HCT116 (cell line): ENCODE results near the gene C16orf74. TPM values are rescaled to one million over a fixed set of nuclear protein-coding genes. Genes with fewer than 3 reads are reported as not detected.

Experiments
- ATAC-seq: fragments of 200-7000 bp; cut with Tn5 transposase; 2 replicates; pipeline ENCODE4 v1.9.1; 2020; ENCODE audit warnings: mild to moderate bottlenecking, moderate library complexity
- BruUV-seq: library from RNA; stranded (reverse); fragments of 400-500 nt; replicated peaks from 2 replicates; lab custom pipeline; 2021; lab: Mats Ljungman, UMichigan
- CTCF ChIA-PET: fragments of 300-600 bp; sonication (Branson Sonifier 250); formaldehyde crosslinking; loops from one replicate; lab custom pipeline; 2021; ENCODE audit warnings: antibody characterized with exemption; lab: Charles Lee
- POLR2A ChIA-PET: fragments of 300-600, 350-600 bp; sonication (Branson Sonifier 250); formaldehyde crosslinking; loops from one replicate; lab custom pipeline; 2021; ENCODE audit warnings: antibody characterized with exemption; lab: Charles Lee
- RAD21 ChIA-PET, 2 experiments: fragments of 300-600 bp; sonication (Branson Sonifier 250); formaldehyde crosslinking; loops; one replicate each; lab custom pipeline; 2023; ENCODE audit warnings: low total read pairs in 2 of 2; ENCODE audit not compliant: uncharacterized antibody in 2 of 2, unreplicated experiment in 2 of 2, low non-redundant PET in 1 of 2; lab: Charles Lee
- DNase-seq: peaks from one replicate; pipeline ENCODE4 v3.0.0-alpha.2; 2010; ENCODE audit warnings: low read depth, low spot score
- H2AFZ ChIP-seq: fragments of 200-600 bp; shearing (Covaris generic), sonication (generic); 2 replicates; pipeline ENCODE4 v1.6.1; 2017; ENCODE audit warnings: low read depth, mixed run types, mixed read lengths, antibody characterized with exemption, low read length; ENCODE audit not compliant: poor library complexity, severe bottlenecking
- H3K27ac ChIP-seq: 2 replicates; pipeline ENCODE4 v1.5.1; 2012; ENCODE audit warnings: low read depth, low read length
- H3K27me3 ChIP-seq: fragments of 200-600 bp; sonication (generic); 2 replicates; pipeline ENCODE4 v1.6.1; 2016; ENCODE audit warnings: mixed run types, low read length, mixed read lengths; ENCODE audit not compliant: insufficient read depth
- H3K36me3 ChIP-seq, 2 experiments: fragments of 200-500 bp in 1 of 2; fragments of 200-600 bp in 1 of 2; sonication (Bioruptor generic) in 1 of 2; sonication (generic) in 1 of 2; 2 replicates each; pipeline versions ENCODE4 v1.5.1 to v1.6.1; 2014 to 2016; ENCODE audit warnings: low read length in 2 of 2, inconsistent platforms in 1 of 2, mixed read lengths in 1 of 2, mixed run types in 1 of 2; ENCODE audit not compliant: insufficient read depth in 2 of 2, control insufficient read depth in 1 of 2
- H3K4me1 ChIP-seq, 2 experiments: fragments of 200-600 bp in 1 of 2; sonication (generic) in 1 of 2; 2 replicates each; pipeline versions ENCODE4 v1.5.1 to v1.6.1; 2012 to 2017; ENCODE audit warnings: low read length in 2 of 2, inconsistent platforms in 1 of 2, mild to moderate bottlenecking in 1 of 2, mixed read lengths in 1 of 2, mixed run types in 1 of 2, moderate library complexity in 1 of 2; ENCODE audit not compliant: insufficient read depth in 2 of 2, control insufficient read depth in 1 of 2
- H3K4me2 ChIP-seq: fragments of 200-600 bp; sonication (generic); 2 replicates; pipeline ENCODE4 v1.6.1; 2017; ENCODE audit warnings: mixed run types, low read length, mixed read lengths
- H3K4me3 ChIP-seq, 2 experiments: fragments of 200-600 bp in 1 of 2; sonication (generic) in 1 of 2; replicated peaks in 1 of 2; 2 replicates each; pipeline ENCODE4 v1.5.1; 2011 to 2016; ENCODE audit warnings: low read length in 2 of 2, control low read depth in 1 of 2, low read depth in 1 of 2, mild to moderate bottlenecking in 1 of 2, mixed read lengths in 1 of 2, mixed run types in 1 of 2
- H3K79me2 ChIP-seq: fragments of 200-600 bp; sonication (generic); 2 replicates; pipeline ENCODE4 v1.6.1; 2017; ENCODE audit warnings: mild to moderate bottlenecking, mixed run types, low read length, moderate library complexity, mixed read lengths; ENCODE audit not compliant: insufficient read depth
- H3K9ac ChIP-seq: fragments of 200-600 bp; sonication (generic); 2 replicates; pipeline ENCODE4 v1.6.1; 2016; ENCODE audit warnings: low read length, mixed read lengths
- H3K9me2 ChIP-seq: fragments of 200-600 bp; sonication (generic), shearing (Covaris generic); 2 replicates; pipeline ENCODE4 v1.6.1; 2017; ENCODE audit warnings: mixed run types, mild to moderate bottlenecking, moderate library complexity; ENCODE audit not compliant: insufficient read depth
- H3K9me3 ChIP-seq, 2 experiments: fragments of 200-500 bp in 1 of 2; fragments of 200-600 bp in 1 of 2; sonication (Bioruptor generic) in 1 of 2; sonication (generic) in 1 of 2; 2 replicates each; pipeline ENCODE4 v1.6.1; 2014 to 2017; ENCODE audit warnings: low read length in 2 of 2, mixed read lengths in 2 of 2, inconsistent platforms in 1 of 2, low read depth in 1 of 2, mild to moderate bottlenecking in 1 of 2, mixed run types in 1 of 2, moderate library complexity in 1 of 2; ENCODE audit not compliant: control insufficient read depth in 1 of 2, insufficient read depth in 1 of 2
- H4K20me1 ChIP-seq: fragments of 200-600 bp; sonication (generic), shearing (Covaris generic); 2 replicates; pipeline ENCODE4 v1.6.1; 2017; ENCODE audit warnings: mixed run types, mild to moderate bottlenecking, moderate library complexity; ENCODE audit not compliant: insufficient read depth
- CBX3 ChIP-seq: IDR thresholded peaks from 2 replicates; pipeline ENCODE4 v1.6.1; 2012; ENCODE audit warnings: low read depth
- CEBPB ChIP-seq: IDR thresholded peaks from 2 replicates; pipeline ENCODE4 v1.6.1; 2012; ENCODE audit warnings: low read depth
- ELF1 ChIP-seq: IDR thresholded peaks from 2 replicates; pipeline ENCODE4 v1.6.1; 2012; ENCODE audit warnings: low read depth, borderline replicate concordance
- EZH2 ChIP-seq: fragments of 200-600 bp; sonication (generic); IDR thresholded peaks from 2 replicates; pipeline ENCODE4 v1.6.1; 2017; ENCODE audit warnings: antibody characterized with exemption, mixed run types
- EZH2phosphoT487 ChIP-seq: fragments of 200-600 bp; IDR thresholded peaks from 2 replicates; pipeline ENCODE4 v1.6.1; 2018; ENCODE audit warnings: antibody characterized with exemption, borderline replicate concordance
- FOSL1 ChIP-seq: IDR thresholded peaks from 2 replicates; pipeline ENCODE4 v1.6.1; 2012; ENCODE audit warnings: low read depth
- POLR2A ChIP-seq: IDR thresholded peaks from 2 replicates; pipeline ENCODE4 v1.7.0; 2011; ENCODE audit warnings: borderline replicate concordance; ENCODE audit not compliant: insufficient read depth, insufficient read length; ENCODE audit errors: extremely low read depth
- RAD21 ChIP-seq: IDR thresholded peaks from 2 replicates; pipeline ENCODE4 v1.6.1; 2012; ENCODE audit warnings: low read depth, mild to moderate bottlenecking
- SIN3A ChIP-seq: IDR thresholded peaks from 2 replicates; pipeline ENCODE4 v1.6.1; 2012; ENCODE audit warnings: low read depth
- SP1 ChIP-seq: IDR thresholded peaks from 2 replicates; pipeline ENCODE4 v1.6.1; 2012; ENCODE audit warnings: low read depth
- SRF ChIP-seq: IDR thresholded peaks from 2 replicates; pipeline ENCODE4 v1.6.1; 2012; ENCODE audit warnings: low read depth
- TCF7L2 ChIP-seq: IDR thresholded peaks from 2 replicates; pipeline ENCODE4 v1.7.0; 2011; ENCODE audit warnings: borderline replicate concordance, inconsistent platforms; ENCODE audit not compliant: insufficient read depth, insufficient read length; ENCODE audit errors: extremely low read depth
- YY1 ChIP-seq: IDR thresholded peaks from 2 replicates; pipeline ENCODE4 v1.6.1; 2011; ENCODE audit warnings: low read length, low read depth, moderate library complexity, mild to moderate bottlenecking; ENCODE audit not compliant: insufficient replicate concordance; ENCODE audit errors: extremely low read depth
- ZNF274 ChIP-seq: fragments of 200-500 bp; sonication (Bioruptor generic); IDR thresholded peaks from 2 replicates; pipeline ENCODE4 v1.6.1; 2014; ENCODE audit warnings: mild to moderate bottlenecking, low read depth, low read length, inconsistent platforms
- intact Hi-C: fragments of 100-400 bp; cut with micrococcal nuclease; formaldehyde crosslinking; loops from 2 replicates; pipeline ENCODE4 v1.10.0; 2022
- total RNA-seq: library from RNA; stranded (reverse); gene quantifications from one replicate; pipeline ENCODE4 v1.2.1, GENCODE V29; 2021; ENCODE audit not compliant: unreplicated experiment
- TF ChIP-seq, protein P1 (sequence below): IDR thresholded peaks from 2 replicates; pipeline ENCODE4 v1.6.1; 2011; ENCODE audit warnings: mild to moderate bottlenecking, low read length, moderate library complexity; ENCODE audit not compliant: insufficient replicate concordance; ENCODE audit errors: extremely low read depth

The C16orf74 gene
- total RNA-seq, 1 experiment from 2014 or later, result 30.0 TPM

DNA sequence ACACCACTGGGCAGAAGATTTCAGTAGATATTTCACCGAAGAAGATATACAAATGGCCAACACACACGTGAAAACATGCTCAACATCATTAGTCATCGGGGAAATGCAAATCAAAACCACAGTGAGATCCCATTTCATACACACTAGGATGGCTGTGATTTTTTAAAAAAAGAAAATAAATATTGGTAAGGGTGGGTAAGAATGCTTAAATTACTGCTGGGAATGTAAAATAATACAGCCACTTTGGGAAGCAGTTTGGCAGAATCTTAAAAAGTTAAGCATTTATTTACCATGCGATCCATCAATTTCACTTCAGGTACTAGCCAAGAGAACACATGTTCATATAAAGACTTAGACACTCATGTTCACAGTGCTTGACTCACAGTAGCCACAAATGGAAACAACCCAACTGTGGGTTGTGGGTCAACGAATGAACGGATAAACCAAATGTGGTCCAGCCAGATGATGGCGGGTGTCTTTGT is 6.5 kb upstream of the C16orf74 start (continued):
- TF ChIP-seq ZNF274, result no peak
- TF ChIP-seq SP1, result no peak
- no peak for TF ChIP-seq SIN3A
- TF ChIP-seq CBX3, result no peak

- DNase-seq (no peak), ATAC-seq (no peak)
- H3K27ac ChIP-seq, result no peak overlapping the region
- no peak overlapping the region for H3K4me3 ChIP-seq
- H4K20me1 ChIP-seq, result no peaks in the 10 kb centered on the region
- ChIA-PET POLR2A (no interaction called here), RAD21 (no interaction called here), CTCF (no interaction called here)
- no peak overlapping the region for H3K4me2 ChIP-seq
- H3K79me2 ChIP-seq, result no peaks in the 10 kb centered on the region
- no peak overlapping the region for H2AFZ ChIP-seq
- H3K36me3 ChIP-seq, result no peaks in the 10 kb centered on the region
- peaks cover 3% of the 10 kb centered on the region; the same call in 1 of the 2 replicates for H3K27me3 ChIP-seq
- peaks cover 11 to 30% of the 10 kb centered on the region in 2 experiments for H3K4me1 ChIP-seq
- TF ChIP-seq RAD21 (no peak), POLR2A (no peak), SRF (no peak), ELF1 (no peak), CBX3 (no peak), SIN3A (no peak), YY1 (no peak), CEBPB (no peak), TCF7L2 (no peak), EZH2phosphoT487 (no peak), EZH2 (no peak), FOSL1 (no peak)
- TF ChIP-seq, protein P1, sequence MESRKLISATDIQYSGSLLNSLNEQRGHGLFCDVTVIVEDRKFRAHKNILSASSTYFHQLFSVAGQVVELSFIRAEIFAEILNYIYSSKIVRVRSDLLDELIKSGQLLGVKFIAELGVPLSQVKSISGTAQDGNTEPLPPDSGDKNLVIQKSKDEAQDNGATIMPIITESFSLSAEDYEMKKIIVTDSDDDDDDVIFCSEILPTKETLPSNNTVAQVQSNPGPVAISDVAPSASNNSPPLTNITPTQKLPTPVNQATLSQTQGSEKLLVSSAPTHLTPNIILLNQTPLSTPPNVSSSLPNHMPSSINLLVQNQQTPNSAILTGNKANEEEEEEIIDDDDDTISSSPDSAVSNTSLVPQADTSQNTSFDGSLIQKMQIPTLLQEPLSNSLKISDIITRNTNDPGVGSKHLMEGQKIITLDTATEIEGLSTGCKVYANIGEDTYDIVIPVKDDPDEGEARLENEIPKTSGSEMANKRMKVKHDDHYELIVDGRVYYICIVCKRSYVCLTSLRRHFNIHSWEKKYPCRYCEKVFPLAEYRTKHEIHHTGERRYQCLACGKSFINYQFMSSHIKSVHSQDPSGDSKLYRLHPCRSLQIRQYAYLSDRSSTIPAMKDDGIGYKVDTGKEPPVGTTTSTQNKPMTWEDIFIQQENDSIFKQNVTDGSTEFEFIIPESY, result no peak
- BruUV-seq, result no TSS peak
- no peaks in the 10 kb centered on the region for H3K9me2 ChIP-seq
- intact Hi-C loops, result no loop called here
- no peak overlapping the region for H3K9ac ChIP-seq
- no peaks in the 10 kb centered on the region for H3K9me3 ChIP-seq
These were observed 5.3 kb upstream of the C16orf74 start for GRCh38 chr16:85755929-85756768.
